Peyer's patch (tissue), 4 donors: ENCODE results near the gene THADA. TPM values are rescaled to one million over a fixed set of nuclear protein-coding genes. Genes with fewer than 3 reads are reported as not detected.

Source experiments
- DNase-seq, 3 donors: peaks; one replicate each; pipeline ENCODE4 v3.0.0-alpha.2; 2017 to 2019
- H3K27ac ChIP-seq, 4 donors: fragments of 200-600 bp; sonication (generic); one replicate each; pipeline ENCODE4 v1.5.1; 2016 to 2019
- H3K27me3 ChIP-seq, 2 donors: fragments of 200-600 bp; sonication (generic); one replicate each; pipeline ENCODE4 v1.5.1; 2019
- H3K36me3 ChIP-seq, 3 donors: fragments of 200-600 bp; sonication (generic); one replicate each; pipeline ENCODE4 v1.5.1; 2016 to 2019
- H3K4me1 ChIP-seq, 4 donors: fragments of 200-600 bp; sonication (generic); one replicate each; pipeline ENCODE4 v1.5.1; 2016 to 2019
- H3K4me3 ChIP-seq, 4 donors: fragments of 200-600 bp; sonication (generic); 1 replicate in 3 of 4; 2 replicates in 1 of 4; pipeline ENCODE4 v1.5.1; 2016 to 2019; ENCODE audit warnings: mild to moderate bottlenecking in 1 of 4
- H3K9me3 ChIP-seq, 4 donors: fragments of 200-600 bp; sonication (generic); one replicate each; pipeline ENCODE4 v1.5.1; 2016 to 2019; ENCODE audit warnings: mild to moderate bottlenecking in 1 of 4
- CTCF ChIP-seq, 6 experiments: fragments of 450-650 bp in 4 of 6; fragments of 200-600 bp in 2 of 6; sonication (generic) in 1 of 6; IDR thresholded peaks; one replicate each; pipeline ENCODE4 v1.5.1; 2017 to 2019; ENCODE audit warnings: antibody characterized with exemption in 6 of 6, mild to moderate bottlenecking in 3 of 6, moderate library complexity in 1 of 6
- POLR2A ChIP-seq, 2 donors: fragments of 450-650 bp; IDR thresholded peaks; one replicate each; pipeline ENCODE4 v1.5.1; 2017; ENCODE audit warnings: antibody characterized with exemption in 2 of 2, mild to moderate bottlenecking in 2 of 2, moderate library complexity in 2 of 2
- total RNA-seq, 4 donors: library from RNA; depleted of rRNA; stranded (reverse); fragments of >200 nt; gene quantifications; one replicate each; pipeline ENCODE4 v1.1.0, GENCODE V29; 2016

The THADA gene
- total RNA-seq, 4 donors from 2014 or later: 19.3 to 76.7 (median 26.3) TPM

DNA sequence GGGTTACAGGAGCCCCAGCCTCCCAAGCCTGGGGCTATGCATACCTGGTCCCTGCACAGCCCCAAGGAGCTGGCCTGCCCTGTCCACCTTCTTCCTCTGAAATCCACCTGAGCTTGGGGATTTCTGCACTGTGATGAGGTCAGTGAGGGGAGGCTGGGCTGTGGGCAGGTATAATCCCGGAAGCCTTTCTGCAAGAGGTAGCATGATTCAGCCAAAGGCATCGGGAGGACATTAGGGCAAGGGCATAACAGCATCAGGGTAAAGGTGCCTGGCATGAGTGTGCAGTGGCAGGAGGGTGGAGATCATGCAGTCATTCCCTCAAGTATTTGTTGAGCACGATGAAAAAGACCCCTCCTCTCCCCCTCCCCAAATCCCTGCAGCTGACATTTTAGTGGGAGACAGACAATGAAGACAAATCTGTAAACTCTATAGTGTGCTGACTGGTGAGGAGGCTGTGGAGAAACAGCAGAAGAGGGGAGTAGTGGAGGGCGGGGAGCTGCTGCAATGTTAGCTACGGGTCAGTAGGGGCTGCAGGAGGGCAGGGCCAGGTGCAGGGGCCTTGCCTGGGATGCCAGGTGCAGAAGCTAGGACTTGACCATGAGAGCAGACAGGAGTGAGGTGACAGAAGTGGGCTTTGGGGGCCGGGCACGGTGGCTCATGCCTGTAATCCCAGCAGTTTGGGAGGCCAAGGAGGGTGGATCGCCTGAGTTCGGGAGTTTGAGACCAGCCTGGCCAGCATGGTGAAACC is 388.1 kb downstream of the THADA start:
- peaks cover 0 to 11% (median 0%) of the 10 kb centered on the region in 4 donors for H3K4me1 ChIP-seq
- no peaks in the 10 kb centered on the region for H3K9me3 ChIP-seq
- H3K27me3 ChIP-seq: no peaks in the 10 kb centered on the region
- H3K27ac ChIP-seq: peak overlapping the region in 1 of 4 donors; percentile 38
- no peak overlapping the region for H3K4me3 ChIP-seq
- H3K36me3 ChIP-seq: no peaks in the 10 kb centered on the region
- peak in 1 of 2 donors; percentile 22 for TF ChIP-seq POLR2A (IDR thresholded peaks at IDR 0.05)
- TF ChIP-seq CTCF (IDR thresholded peaks at IDR 0.05): no peak
- peak in 2 of 3 donors; percentile 59 to 74 for DNase-seq

DNA sequence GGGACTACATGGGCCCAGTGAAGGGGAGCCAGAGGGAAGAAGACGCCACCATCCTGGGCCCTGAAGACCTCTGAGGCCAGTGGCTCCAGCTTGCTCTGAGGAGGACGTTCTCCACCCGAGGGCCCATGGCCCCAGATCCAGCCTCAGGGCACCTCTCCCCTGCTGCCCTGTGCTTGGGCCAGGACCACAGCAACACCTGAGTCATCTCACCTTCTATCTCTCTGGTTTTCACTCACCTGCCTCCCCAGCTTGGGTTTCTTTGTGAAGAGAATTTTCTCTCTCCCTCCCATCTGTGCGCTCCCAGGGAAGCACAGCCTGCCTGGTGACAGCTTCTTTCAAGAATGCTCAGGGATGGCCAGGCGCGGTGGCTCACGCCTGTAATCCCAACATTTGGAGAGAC is 389.2 kb downstream of the THADA start:
- H3K27ac ChIP-seq: no peak overlapping the region
- DNase-seq: no peak
- no peaks in the 10 kb centered on the region for H3K9me3 ChIP-seq
- H3K27me3 ChIP-seq: no peaks in the 10 kb centered on the region
- H3K36me3 ChIP-seq: no peaks in the 10 kb centered on the region
- TF ChIP-seq CTCF (IDR thresholded peaks at IDR 0.05) (no peak), POLR2A (IDR thresholded peaks at IDR 0.05) (no peak)
- peaks cover 0 to 11% (median 0%) of the 10 kb centered on the region in 4 donors for H3K4me1 ChIP-seq
- H3K4me3 ChIP-seq: no peak overlapping the region

DNA sequence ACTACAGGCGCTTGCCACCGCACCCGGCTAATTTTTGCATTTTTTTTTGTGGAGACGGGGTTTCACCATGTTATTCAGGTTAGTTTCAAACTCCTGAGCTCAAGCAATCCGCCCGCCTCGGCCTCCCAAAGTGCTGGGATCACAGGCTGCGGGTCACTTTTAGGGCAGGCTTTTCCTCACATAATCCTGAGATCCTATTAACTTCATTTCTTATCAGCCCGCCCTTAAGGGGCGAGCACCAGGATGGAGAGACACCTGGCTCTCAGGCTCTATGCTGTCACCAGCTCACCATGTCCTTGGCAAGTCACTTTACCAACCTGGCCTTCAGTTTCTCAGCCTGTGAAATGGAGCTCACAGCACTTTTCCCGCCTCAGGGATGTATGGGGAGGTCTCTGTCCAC is 392.5 kb downstream of the THADA start:
- DNase-seq: no peak
- TF ChIP-seq POLR2A (IDR thresholded peaks at IDR 0.05) (no peak), CTCF (IDR thresholded peaks at IDR 0.05) (no peak)
- no peak overlapping the region for H3K27ac ChIP-seq
- no peaks in the 10 kb centered on the region for H3K9me3 ChIP-seq
- no peaks in the 10 kb centered on the region for H3K27me3 ChIP-seq
- H3K4me1 ChIP-seq: peaks cover 0 to 6% (median 0%) of the 10 kb centered on the region in 4 donors
- H3K36me3 ChIP-seq: no peaks in the 10 kb centered on the region
- no peak overlapping the region for H3K4me3 ChIP-seq

GRCh38 chr2:43202289-43202688 is 393.5 kb downstream of the THADA start:
- no peaks in the 10 kb centered on the region for H3K9me3 ChIP-seq
- H3K27ac ChIP-seq: no peak overlapping the region
- no peaks in the 10 kb centered on the region for H3K27me3 ChIP-seq
- H3K4me1 ChIP-seq: peaks cover 0 to 6% (median 0%) of the 10 kb centered on the region in 4 donors
- H3K4me3 ChIP-seq: no peak overlapping the region
- TF ChIP-seq POLR2A (IDR thresholded peaks at IDR 0.05) (no peak), CTCF (IDR thresholded peaks at IDR 0.05) (no peak)
- no peaks in the 10 kb centered on the region for H3K36me3 ChIP-seq
- DNase-seq: no peak

DNA sequence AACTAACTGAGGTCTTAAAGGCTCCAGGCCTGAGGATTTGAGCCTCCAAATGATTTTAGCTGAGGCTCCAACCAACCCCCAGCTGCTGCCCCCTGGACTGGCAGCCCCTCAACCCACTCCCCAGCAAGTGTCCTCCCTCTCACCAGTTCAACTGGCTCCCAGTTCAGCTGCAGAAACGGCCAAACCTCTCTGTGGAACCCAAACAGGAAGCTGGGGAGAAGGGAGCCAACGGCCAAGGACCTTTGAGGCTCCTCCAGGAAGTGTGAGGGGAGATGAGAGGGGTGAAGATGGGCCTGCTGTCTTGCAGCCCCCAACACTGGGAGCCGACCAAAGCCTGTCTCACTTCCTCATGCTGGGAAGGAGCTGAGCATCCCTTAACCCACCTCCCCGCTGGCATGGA is 394.3 kb downstream of the THADA start:
- Histone ChIP-seq H3K27ac (no peak overlapping the region), H3K4me1 (peaks cover 0 to 6% (median 0%) of the 10 kb centered on the region in 4 donors), H3K9me3 (no peaks in the 10 kb centered on the region), H3K27me3 (no peaks in the 10 kb centered on the region), H3K4me3 (no peak overlapping the region), H3K36me3 (no peaks in the 10 kb centered on the region)
- TF ChIP-seq POLR2A (IDR thresholded peaks at IDR 0.05) (no peak), CTCF (IDR thresholded peaks at IDR 0.05) (no peak)
- no peak for DNase-seq
